K562 (cell line): ENCODE data around the gene MED14. TPM values are rescaled to one million over a fixed set of nuclear protein-coding genes. Genes with fewer than 3 reads are reported as not detected.

ENCODE experiments used
- BRF1 ChIP-seq: IDR thresholded peaks from 3 replicates; pipeline ENCODE4 v1.6.1; 2011; ENCODE audit warnings: borderline replicate concordance, mild to moderate bottlenecking; ENCODE audit not compliant: insufficient read length; ENCODE audit errors: extremely low read depth
- CREB5 ChIP-seq: fragments of 250-450 bp; sonication (Bioruptor Pico); IDR thresholded peaks from 2 replicates; pipeline ENCODE4 v1.5.0; 2020; ENCODE audit warnings: mild to moderate bottlenecking
- ELF4 ChIP-seq: fragments of 450-650 bp; formaldehyde crosslinking; IDR thresholded peaks from 2 replicates; pipeline ENCODE4 v1.4.0; 2022; ENCODE audit warnings: missing genetic modification characterization
- HDAC3 ChIP-seq: fragments of 450-650 bp; IDR thresholded peaks from 2 replicates; pipeline ENCODE4 v1.6.1; 2018; ENCODE audit warnings: borderline replicate concordance, mild to moderate bottlenecking, moderate library complexity; ENCODE audit not compliant: partially characterized antibody
- MBD1 ChIP-seq: fragments of 250-450 bp; sonication (Bioruptor Pico); IDR thresholded peaks from 2 replicates; pipeline ENCODE4 v1.8.0; 2022; ENCODE audit warnings: inconsistent platforms
- MXD1 ChIP-seq: fragments of 250-450 bp; sonication (Bioruptor Pico); IDR thresholded peaks from 2 replicates; pipeline ENCODE4 v1.8.0; 2021; ENCODE audit warnings: borderline replicate concordance, mild to moderate bottlenecking, moderate library complexity; ENCODE audit not compliant: poor library complexity, severe bottlenecking
- POLR3A ChIP-seq: IDR thresholded peaks from 2 replicates; pipeline ENCODE4 v1.6.1; 2011; ENCODE audit warnings: borderline replicate concordance, mild to moderate bottlenecking, moderate library complexity; ENCODE audit not compliant: insufficient read length, insufficient read depth; ENCODE audit errors: extremely low read depth
- PRPF4 ChIP-seq: fragments of 200-400 bp; formaldehyde crosslinking; IDR thresholded peaks from one replicate; pipeline ENCODE4 v1.6.1; 2017; ENCODE audit warnings: low read length, low read depth, mild to moderate bottlenecking; ENCODE audit not compliant: insufficient read depth, poor library complexity, severe bottlenecking
- SAP30 ChIP-seq: fragments of 200-600 bp; sonication (generic); IDR thresholded peaks from 2 replicates; pipeline ENCODE4 v1.6.1; 2012; ENCODE audit warnings: borderline replicate concordance, low read depth, mild to moderate bottlenecking, moderate library complexity, low read length, control low read depth, inconsistent platforms; ENCODE audit not compliant: insufficient read depth, poor library complexity, severe bottlenecking
- TAL1 ChIP-seq: fragments of 450-650 bp; IDR thresholded peaks from 2 replicates; pipeline ENCODE4 v1.6.1; 2016; ENCODE audit warnings: mild to moderate bottlenecking
- TCF15 ChIP-seq: fragments of 250-450 bp; sonication (Bioruptor Pico); IDR thresholded peaks from 2 replicates; pipeline ENCODE4 v1.8.0; 2022; ENCODE audit warnings: moderate library complexity, mild to moderate bottlenecking, inconsistent platforms
- TEAD4 ChIP-seq, 2 experiments: sonication (generic) in 1 of 2; formaldehyde crosslinking in 1 of 2; IDR thresholded peaks; 2 replicates each; pipeline versions ENCODE4 v1.6.1 to v1.8.0; 2012 to 2022; ENCODE audit warnings: borderline replicate concordance in 1 of 2, inconsistent platforms in 1 of 2, low read length in 1 of 2, mild to moderate bottlenecking in 1 of 2, missing genetic modification reagents in 1 of 2
- ZC3H4 ChIP-seq: sonication (generic); formaldehyde crosslinking; IDR thresholded peaks from 2 replicates; pipeline ENCODE4 v1.9.0; 2021; ENCODE audit warnings: missing genetic modification reagents, borderline replicate concordance
- ZNF282 ChIP-seq: sonication (generic); formaldehyde crosslinking; IDR thresholded peaks from 2 replicates; pipeline ENCODE4 v1.8.1; 2023; ENCODE audit warnings: missing genetic modification reagents
- ZNF354B ChIP-seq: fragments of 250-450 bp; sonication (Bioruptor Pico); IDR thresholded peaks from 2 replicates; pipeline ENCODE4 v1.4.0; 2020
- ZNF445 ChIP-seq: fragments of 250-450 bp; sonication (Bioruptor Pico); IDR thresholded peaks from 2 replicates; pipeline ENCODE4 v1.4.0; 2020; ENCODE audit warnings: low read depth, mild to moderate bottlenecking, moderate library complexity
- ZNF57 ChIP-seq: fragments of 450-650 bp; formaldehyde crosslinking; IDR thresholded peaks from 2 replicates; pipeline ENCODE4 v1.4.0; 2020; ENCODE audit warnings: mild to moderate bottlenecking, moderate library complexity
- ZNF699 ChIP-seq: fragments of 250-450 bp; sonication (Bioruptor Pico); IDR thresholded peaks from 2 replicates; pipeline ENCODE4 v1.8.0; 2021; ENCODE audit warnings: mild to moderate bottlenecking, moderate library complexity; ENCODE audit not compliant: insufficient replicate concordance
- polyA plus RNA-seq, 8 experiments: library from polyadenylated mRNA; depleted of rRNA in 4 of 8; stranded (reverse) in 5 of 8; unstranded in 3 of 8; fragments of >200 nt; fragmentation: Nextera tagmentation in 2 of 8; fragmentation: Illumina TruSeq in 1 of 8; extraction: Ambion mirVana in 2 of 8; extraction: Trizol in 1 of 8; gene quantifications; 2 replicates each; pipeline versions ENCODE4 v1.2.1 to v1.2.3, GENCODE V29; 2011 to 2014; ENCODE audit warnings: inconsistent platforms in 1 of 8, missing spikeins in 1 of 8
- total RNA-seq, 7 experiments: library from RNA; depleted of rRNA in 6 of 7; stranded (reverse); fragments of >200 nt in 6 of 7; fragmentation: Illumina TruSeq in 2 of 7; extraction: Trizol in 2 of 7; gene quantifications; 2 replicates each; pipeline versions ENCODE4 v1.2.1 to v1.2.3, GENCODE V29; 2011 to 2021; ENCODE audit warnings: low replicate concordance in 1 of 7
- TF ChIP-seq, protein P1 (sequence below): fragments of 450-650 bp; conservative IDR thresholded peaks from 2 replicates; pipeline ENCODE4 v1.6.1; 2016; ENCODE audit warnings: missing genetic modification characterization, low read depth, mild to moderate bottlenecking, missing compliant biosample characterization, moderate library complexity

The MED14 gene
- total and polyA plus RNA-seq, 9 of the 15 experiments (the other 6 are each of a cell fraction or from before 2014, with no cell fraction given) = 9.2 to 35.3 (median 18.7) TPM

DNA sequence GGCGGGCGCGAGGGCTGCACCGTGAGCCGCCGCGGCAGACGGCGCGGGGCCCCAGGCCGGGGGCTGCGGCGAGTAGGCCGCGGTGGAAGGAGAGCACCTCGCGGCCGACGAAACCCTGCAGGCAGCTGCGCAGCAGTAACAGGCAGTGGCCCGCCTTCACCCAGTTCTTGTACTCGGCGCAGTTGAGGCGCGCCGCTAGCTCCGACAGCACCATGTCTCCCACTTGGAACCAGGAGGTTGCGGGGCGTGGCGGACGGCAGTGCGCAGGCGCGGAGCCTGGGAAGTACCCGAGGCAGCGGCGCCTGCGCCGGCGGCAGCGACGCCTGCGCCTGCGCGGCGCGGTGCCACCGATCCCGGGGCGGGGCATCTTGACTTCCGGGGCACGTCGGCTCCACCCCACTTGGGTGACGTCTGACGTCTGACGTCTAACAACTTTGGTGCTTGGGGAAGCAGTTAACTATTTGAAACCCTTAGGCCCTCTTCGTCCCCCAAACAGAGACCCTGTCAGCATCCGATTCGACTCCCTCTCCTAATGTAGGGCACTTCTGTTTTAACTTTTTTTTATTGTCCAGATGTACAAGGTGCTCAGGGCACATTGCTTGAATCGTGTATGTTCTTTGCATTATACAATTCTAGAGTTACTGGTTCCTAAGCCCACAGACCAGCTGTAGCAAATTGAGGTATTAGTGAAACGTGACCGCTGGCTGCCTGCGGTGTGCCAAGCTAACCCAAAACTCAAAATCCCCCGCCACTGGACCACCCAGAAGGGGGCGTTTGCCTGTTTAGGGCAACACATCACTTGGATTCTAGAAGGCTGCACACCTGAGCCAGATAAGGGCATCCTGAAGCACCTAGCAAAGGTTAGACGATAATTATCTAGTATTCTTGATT lies 87.8 kb downstream of the MED14 start, which contains the start of gene CXorf38 (continued):
- TF ChIP-seq POLR3A (no peak), BRF1 (no peak), TCF15 (CRISPR knock-in tag) (no peak), TAL1 (no peak), HDAC3 (no peak), MXD1 (CRISPR knock-in tag) (no peak), MBD1 (CRISPR knock-in tag) (no peak), ZC3H4 (CRISPR knock-in tag) (no peak), ELF4 (CRISPR knock-in tag) (no peak), CREB5 (CRISPR knock-in tag) (no peak), SAP30 (peak; percentile 53), TEAD4 (IDR thresholded peaks at IDR 0.05; ENCODE audit: low read length) (no peak), TEAD4 (CRISPR knock-in tag; IDR thresholded peaks at IDR 0.05; ENCODE audit: borderline replicate concordance) (no peak), PRPF4 (no peak), ZNF445 (CRISPR knock-in tag) (no peak), ZNF57 (CRISPR knock-in tag) (no peak), ZNF282 (CRISPR knock-in tag) (no peak), ZNF354B (CRISPR knock-in tag) (no peak), ZNF699 (CRISPR knock-in tag) (no peak)
- TF ChIP-seq, protein P1, sequence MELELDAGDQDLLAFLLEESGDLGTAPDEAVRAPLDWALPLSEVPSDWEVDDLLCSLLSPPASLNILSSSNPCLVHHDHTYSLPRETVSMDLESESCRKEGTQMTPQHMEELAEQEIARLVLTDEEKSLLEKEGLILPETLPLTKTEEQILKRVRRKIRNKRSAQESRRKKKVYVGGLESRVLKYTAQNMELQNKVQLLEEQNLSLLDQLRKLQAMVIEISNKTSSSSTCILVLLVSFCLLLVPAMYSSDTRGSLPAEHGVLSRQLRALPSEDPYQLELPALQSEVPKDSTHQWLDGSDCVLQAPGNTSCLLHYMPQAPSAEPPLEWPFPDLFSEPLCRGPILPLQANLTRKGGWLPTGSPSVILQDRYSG = no peak
